ENCODE measurements around the gene PIK3R6. TPM values are rescaled to one million over a fixed set of nuclear protein-coding genes. Genes with fewer than 3 reads are reported as not detected.

The PIK3R6 gene
- total RNA-seq (2014; rRNA removed) (not detected in 2 replicates), Bru-seq, nascent RNA (not detected), BruChase-seq, experiment 1, labeled RNA remaining after a 6-hour chase (not detected), BruChase-seq, experiment 2, labeled RNA remaining after a 2-hour chase (not detected)
- long read RNA-seq = 0 reads

GRCh38 chr17:8867361-8867981 is at the start of gene PIK3R6:
PIK3R6 (minus strand) TSS chr17:8867674; CDS start chr17:8849794, 17,880 bp downstream.
- ATAC-seq (no peak), DNase-seq (no peak)
- Histone ChIP-seq H3K4me1 (ENCODE audit: insufficient read depth, low read length) (no peaks in the 10 kb centered on the region), H3K4me3 (ENCODE audit: low read length) (no peak within 1 kb of the TSS), H3K27ac (ENCODE audit: low read length) (no peak within 1 kb of the TSS), H3K9ac (ENCODE audit: low read length) (no peak within 1 kb of the TSS), H3K79me2 (ENCODE audit: low read length) (no peaks in the 10 kb centered on the region), H3K27me3 (ENCODE audit: low read length) (peaks cover 54% of the 10 kb centered on the region), H3K9me3 (ENCODE audit: low read length) (no peaks in the 10 kb centered on the region), H3F3A (ENCODE audit: low read length, unreplicated experiment) (no peaks in the 10 kb centered on the region), H4K20me1 (ENCODE audit: low read length) (no peaks in the 10 kb centered on the region), H3K36me3 (ENCODE audit: low read depth, low read length) (no peaks in the 10 kb centered on the region), H3K9me2 (replicated peaks; ENCODE audit: low read length) (no peaks in the 10 kb centered on the region), H2AFZ (ENCODE audit: low read length) (no peak within 1 kb of the TSS), H3K4me2 (ENCODE audit: low read length) (no peak within 1 kb of the TSS)
- TF ChIP-seq EZH2 (IDR thresholded peaks at IDR 0.05; ENCODE audit: low read length, unreplicated experiment) (no peak), CTCF (conservative IDR thresholded peaks at IDR 0.05; ENCODE audit: low read depth, low read length) (no peak), EZH2phosphoT487 (IDR thresholded peaks at IDR 0.05; ENCODE audit: borderline replicate concordance, low read length) (no peak)
- CTCF ChIA-PET = no interaction called here
- no TSS peak for BruUV-seq (replicated peaks)
- intact Hi-C loops (cut with micrococcal nuclease) = no loop called here
- POLR2A ChIA-PET (ENCODE audit: unreplicated experiment) = no interaction called here

GRCh38 chr17:8916466-8916865 is 49.0 kb upstream of the PIK3R6 start:
- CTCF ChIA-PET = no interaction called here
- ATAC-seq = no peak
- no TSS peak for BruUV-seq (replicated peaks)

More at GRCh38 chr17:8916466-8916865, 49.0 kb upstream of the PIK3R6 start:
- Histone ChIP-seq H3F3A (ENCODE audit: low read length, unreplicated experiment) (no peaks in the 10 kb centered on the region), H3K27ac (ENCODE audit: low read length) (no peak overlapping the region), H3K79me2 (ENCODE audit: low read length) (no peaks in the 10 kb centered on the region), H3K27me3 (ENCODE audit: low read length) (0 out of 2 replicates have a peak, but pooled peaks cover 3% of the 10 kb centered on the region), H3K4me2 (ENCODE audit: low read length) (no peak overlapping the region), H3K9me2 (replicated peaks; ENCODE audit: low read length) (no peaks in the 10 kb centered on the region), H4K20me1 (ENCODE audit: low read length) (no peaks in the 10 kb centered on the region), H3K4me3 (ENCODE audit: low read length) (no peak overlapping the region), H3K36me3 (ENCODE audit: low read depth, low read length) (no peaks in the 10 kb centered on the region), H3K9me3 (ENCODE audit: low read length) (no peaks in the 10 kb centered on the region), H3K9ac (ENCODE audit: low read length) (no peak overlapping the region), H3K4me1 (ENCODE audit: insufficient read depth, low read length) (peaks cover 9% of the 10 kb centered on the region), H2AFZ (ENCODE audit: low read length) (no peak overlapping the region)
- DNase-seq = no peak
- POLR2A ChIA-PET (ENCODE audit: unreplicated experiment) = no interaction called here
- intact Hi-C loops (cut with micrococcal nuclease) = no loop called here
- TF ChIP-seq EZH2phosphoT487 (IDR thresholded peaks at IDR 0.05; ENCODE audit: borderline replicate concordance, low read length) (no peak), EZH2 (IDR thresholded peaks at IDR 0.05; ENCODE audit: low read length, unreplicated experiment) (no peak), CTCF (conservative IDR thresholded peaks at IDR 0.05; ENCODE audit: low read depth, low read length) (no peak)

All from PC-3 (cell line).